NOMO-1 (cell line): Measurements from ENCODE around the gene ATP2B2.

Source experiments
- DNase-seq, 2 experiments: peaks; one replicate each; lab custom pipeline; 2025; ENCODE audit not compliant: unreplicated experiment in 2 of 2; lab: John Stamatoyannopoulos, UW

ATP2B2 gene

GRCh38 chr3:10530241-10530640 is 24.9 kb upstream of the ATP2B2 start:
- no peak for DNase-seq

- no peak for DNase-seq
These were observed 24.4 kb upstream of the ATP2B2 start for GRCh38 chr3:10529809-10530208.

- DNase-seq = no peak
These were observed 22.7 kb upstream of the ATP2B2 start for GRCh38 chr3:10528046-10528445.

- no peak for DNase-seq
These were observed 22.1 kb upstream of the ATP2B2 start for GRCh38 chr3:10527295-10528001.

- no peak for DNase-seq
These were observed 21.0 kb upstream of the ATP2B2 start for GRCh38 chr3:10526366-10526765.

- no peak for DNase-seq
These were observed 19.5 kb upstream of the ATP2B2 start for GRCh38 chr3:10524799-10525301.

GRCh38 chr3:10524270-10524669 is 18.9 kb upstream of the ATP2B2 start:
- no peak for DNase-seq

GRCh38 chr3:10523561-10523960 is 18.2 kb upstream of the ATP2B2 start:
- no peak for DNase-seq

- DNase-seq = no peak
These were observed 17.4 kb upstream of the ATP2B2 start for GRCh38 chr3:10522646-10523303.

GRCh38 chr3:10521772-10522441 is 16.5 kb upstream of the ATP2B2 start:
- DNase-seq = no peak

- no peak for DNase-seq
These were observed 14.7 kb upstream of the ATP2B2 start for GRCh38 chr3:10520072-10520471.

- no peak for DNase-seq
These were observed 13.8 kb upstream of the ATP2B2 start for GRCh38 chr3:10519236-10519635.

GRCh38 chr3:10518506-10519150 is 13.2 kb upstream of the ATP2B2 start:
- no peak for DNase-seq

- no peak for DNase-seq
These were observed 12.2 kb upstream of the ATP2B2 start for GRCh38 chr3:10517627-10518026.

GRCh38 chr3:10516544-10517452 is 11.4 kb upstream of the ATP2B2 start:
- DNase-seq = no peak

- no peak for DNase-seq
These were observed 10.6 kb upstream of the ATP2B2 start for GRCh38 chr3:10515884-10516495.

GRCh38 chr3:10515396-10515795 is 10.0 kb upstream of the ATP2B2 start:
- DNase-seq = no peak

GRCh38 chr3:10514407-10515069 is 9.2 kb upstream of the ATP2B2 start:
- DNase-seq = no peak

GRCh38 chr3:10513306-10513705 is 7.9 kb upstream of the ATP2B2 start:
- DNase-seq = no peak
